Measurements from ENCODE around the gene ACADS. TPM values are rescaled to one million over a fixed set of nuclear protein-coding genes. Genes with fewer than 3 reads are reported as not detected.

Gene ACADS
- polyA plus RNA-seq, 2 of the 4 experiments (the other 2 are of a cell fraction) = 7.9 to 9.3 TPM

- FAIRE-seq = no peak
- POLR2A ChIA-PET = no interaction called here
- WGBS (ENCODE audit: missing lambda C conversion rate) = 96% methylated on average over 9 of the region's 9 CpGs
Measured at GRCh38 chr12:120751389-120751788, 25.8 kb downstream of the ACADS start.

DNA sequence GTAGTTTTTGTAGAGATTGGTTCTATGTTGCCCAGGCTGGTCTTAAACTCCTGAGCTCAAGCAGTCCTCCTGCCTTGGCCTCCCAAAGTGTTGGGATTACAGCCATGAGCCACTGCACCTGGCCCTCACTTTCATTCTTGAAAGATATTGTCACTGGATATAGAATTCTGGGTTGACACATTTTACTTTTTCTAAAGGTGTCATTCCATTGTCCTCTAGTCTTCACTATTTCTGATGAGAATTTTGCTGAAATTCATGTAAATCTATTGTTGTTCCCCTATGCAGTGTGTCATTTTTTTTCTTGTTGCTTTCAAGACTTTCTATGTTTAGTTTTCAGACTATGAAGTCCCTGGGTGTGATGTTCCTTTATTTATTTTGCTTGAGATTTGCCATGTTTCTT lies 29.2 kb downstream of the ACADS start:
- no peak overlapping the region for H3K27ac ChIP-seq
- H3K4me1 ChIP-seq = no peaks in the 10 kb centered on the region
- no peak overlapping the region for H3K4me3 ChIP-seq
- DNase-seq (ENCODE audit: low read depth in 1 of 2, low spot score in 1 of 2) (no peak), ATAC-seq (no peak), FAIRE-seq (no peak)
- no peaks in the 10 kb centered on the region for H3K9me3 ChIP-seq
- TF ChIP-seq CEBPB (IDR thresholded peaks at IDR 0.05) (no peak), FOSB (CRISPR knock-in tag; IDR thresholded peaks at IDR 0.05) (no peak), NR3C1 (IDR thresholded peaks at IDR 0.05) (no peak), ESRRA (IDR thresholded peaks at IDR 0.05; ENCODE audit: borderline replicate concordance, low read length) (no peak), ZNF302 (CRISPR knock-in tag; IDR thresholded peaks at IDR 0.05) (no peak), MYC (IDR thresholded peaks at IDR 0.05; ENCODE audit: borderline replicate concordance, low read length) (no peak), SREBF2 (IDR thresholded peaks at IDR 0.05) (no peak), ZC3H11A (IDR thresholded peaks at IDR 0.05) (no peak), CBX2 (IDR thresholded peaks at IDR 0.05; ENCODE audit: borderline replicate concordance, low read depth) (no peak), HDAC2 (IDR thresholded peaks at IDR 0.05) (no peak)
- ChIA-PET CTCF (interaction anchor here (0.7 to 1.3 kb wide), 2 partner anchors 102 to 171 kb away, joined by 3 read pairs; no protein-coding TSS in a partner anchor), POLR2A (no interaction called here)
- no peak overlapping the region for H3K4me2 ChIP-seq

More at GRCh38 chr12:120751389-120751788, 25.8 kb downstream of the ACADS start:
- Histone ChIP-seq H3K9me3 (no peaks in the 10 kb centered on the region), H3K4me1 (no peaks in the 10 kb centered on the region), H3K4me2 (no peak overlapping the region), H3K4me3 (no peak overlapping the region), H3K27ac (no peak overlapping the region)
- CTCF ChIA-PET = interaction anchor here (0.6 to 1.4 kb wide), 4 partner anchors 10 to 148 kb away, joined by 3 to 5 read pairs (median 4); no protein-coding TSS in a partner anchor
- DNase-seq (ENCODE audit: low read depth in 1 of 2, low spot score in 1 of 2) = peak in 1 of 2 experiments; percentile 30
- peak in 1 of 2 experiments; percentile 33; a peak in 3 of 6 replicates for ATAC-seq
- TF ChIP-seq HOXB13 (CRISPR knock-in tag; IDR thresholded peaks at IDR 0.05; ENCODE audit: low read depth) (no peak), NFE2L2 (conservative IDR thresholded peaks at IDR 0.05; ENCODE audit: low read length) (0 out of 2 replicates have a peak, but pooled peaks have one; percentile 12)

DNA sequence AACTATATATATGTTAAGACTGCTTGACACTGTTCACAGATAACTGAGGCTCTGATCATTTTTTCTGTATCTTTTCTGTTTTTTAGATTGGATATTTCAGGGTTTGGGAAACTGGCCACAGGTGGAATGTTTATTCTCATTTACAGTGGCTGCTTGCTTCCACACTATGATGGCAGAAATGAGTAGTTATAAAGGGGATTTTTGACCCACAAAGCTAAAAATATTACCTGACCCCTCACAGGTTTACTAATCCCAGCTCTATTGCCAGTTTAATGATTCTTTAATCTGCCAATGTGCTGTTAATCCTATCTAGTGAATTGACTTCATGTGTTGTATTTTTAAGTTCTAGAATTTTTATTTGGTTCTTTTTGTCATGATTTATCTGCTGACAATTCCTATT lies 29.6 kb downstream of the ACADS start:
- Histone ChIP-seq H3K4me1 (no peaks in the 10 kb centered on the region), H3K4me2 (no peak overlapping the region), H3K4me3 (no peak overlapping the region), H3K27ac (no peak overlapping the region), H3K9me3 (no peaks in the 10 kb centered on the region)
- DNase-seq (ENCODE audit: low read depth in 1 of 2, low spot score in 1 of 2) = no peak
- ChIA-PET CTCF (interaction anchor here (1.3 kb wide), 1 partner anchor 171 kb away, joined by 3 read pairs; no protein-coding TSS in a partner anchor), POLR2A (no interaction called here)
- ATAC-seq = no peak
- TF ChIP-seq MAZ (IDR thresholded peaks at IDR 0.05; ENCODE audit: borderline replicate concordance, low read depth, low read length) = no peak
- TF ChIP-seq TFCP2L1 (CRISPR knock-in tag; IDR thresholded peaks at IDR 0.05) = no peak
- no peak for TF ChIP-seq RAD21 (conservative IDR thresholded peaks at IDR 0.05 in 1 of 2, IDR thresholded peaks at IDR 0.05 in 1 of 2)
- no peak for TF ChIP-seq FOSL2 (IDR thresholded peaks at IDR 0.05)
- TF ChIP-seq FOSL2 (CRISPR knock-in tag; IDR thresholded peaks at IDR 0.05) = no peak
- no peak for FAIRE-seq

DNA sequence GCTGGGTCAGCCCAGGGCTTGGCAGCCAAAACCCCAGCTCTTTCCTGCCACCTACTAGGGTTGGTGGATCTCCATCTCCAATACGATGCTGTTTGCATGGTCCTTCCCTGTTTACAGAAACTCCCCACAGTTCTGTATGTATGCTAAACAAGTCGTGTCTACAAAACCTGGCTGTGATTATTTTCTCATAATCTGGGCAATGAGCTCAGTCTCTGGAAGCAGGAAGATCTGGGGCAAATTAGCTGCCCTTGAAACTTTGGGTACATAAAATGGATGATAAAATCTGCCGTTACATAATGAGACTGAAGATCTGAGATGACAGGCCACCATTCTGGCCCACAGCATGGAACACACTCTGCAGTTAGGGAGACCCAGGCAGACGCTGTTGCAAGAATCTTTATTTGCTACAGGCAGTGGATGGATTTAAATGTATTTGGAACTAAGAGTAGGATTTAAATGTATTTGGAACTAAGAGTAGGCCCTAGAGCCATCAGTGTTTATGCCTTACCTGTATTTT lies 31.7 kb downstream of the ACADS start:
- ChIA-PET CTCF (interaction anchor here (0.6 to 0.9 kb wide), 3 partner anchors 13 to 325 kb away, joined by 3 to 4 read pairs (median 3); no protein-coding TSS in a partner anchor), POLR2A (no interaction called here)
- TF ChIP-seq TFCP2L1 (CRISPR knock-in tag; IDR thresholded peaks at IDR 0.05) (no peak), RFX5 (IDR thresholded peaks at IDR 0.05) (no peak), NPAS2 (CRISPR knock-in tag; IDR thresholded peaks at IDR 0.05; ENCODE audit: borderline replicate concordance) (no peak), GATA3 (IDR thresholded peaks at IDR 0.05; ENCODE audit: borderline replicate concordance) (no peak)

More for the DNA sequence above, 31.7 kb downstream of the ACADS start:
- no peak overlapping the region for H3K27ac ChIP-seq
- no peak overlapping the region for H3K4me3 ChIP-seq
- ATAC-seq (no peak; a peak in 2 of 6 replicates), DNase-seq (ENCODE audit: low read depth in 1 of 2, low spot score in 1 of 2) (no peak), FAIRE-seq (no peak)
- 84% methylated on average over 4 of the region's 4 CpGs for WGBS (ENCODE audit: missing lambda C conversion rate)
- no peaks in the 10 kb centered on the region for H3K9me3 ChIP-seq
- H3K4me2 ChIP-seq = no peak overlapping the region
- no peaks in the 10 kb centered on the region for H3K4me1 ChIP-seq

Data from A549 (cell line).